ENCODE measurements around the gene HTN1.

- TF ChIP-seq EZH2phosphoT487 (IDR thresholded peaks at IDR 0.05; ENCODE audit: insufficient read depth, low read depth), result no peak
- no peak for TF ChIP-seq EZH2 (IDR thresholded peaks at IDR 0.05; ENCODE audit: insufficient read depth, poor library complexity, severe bottlenecking)
These were observed 23.2 kb upstream of the HTN1 start for GRCh38 chr4:70027011-70027410.

All from GM23248 (cell line).